LNCAP (cell line): ENCODE measurements around the gene PIGH.

ENCODE experiments used
- TF ChIP-seq, protein P1 (sequence below): fragments of 450-650 bp; IDR thresholded peaks from 2 replicates; pipeline ENCODE4 v1.5.1; 2017; ENCODE audit warnings: mild to moderate bottlenecking

The PIGH gene

DNA sequence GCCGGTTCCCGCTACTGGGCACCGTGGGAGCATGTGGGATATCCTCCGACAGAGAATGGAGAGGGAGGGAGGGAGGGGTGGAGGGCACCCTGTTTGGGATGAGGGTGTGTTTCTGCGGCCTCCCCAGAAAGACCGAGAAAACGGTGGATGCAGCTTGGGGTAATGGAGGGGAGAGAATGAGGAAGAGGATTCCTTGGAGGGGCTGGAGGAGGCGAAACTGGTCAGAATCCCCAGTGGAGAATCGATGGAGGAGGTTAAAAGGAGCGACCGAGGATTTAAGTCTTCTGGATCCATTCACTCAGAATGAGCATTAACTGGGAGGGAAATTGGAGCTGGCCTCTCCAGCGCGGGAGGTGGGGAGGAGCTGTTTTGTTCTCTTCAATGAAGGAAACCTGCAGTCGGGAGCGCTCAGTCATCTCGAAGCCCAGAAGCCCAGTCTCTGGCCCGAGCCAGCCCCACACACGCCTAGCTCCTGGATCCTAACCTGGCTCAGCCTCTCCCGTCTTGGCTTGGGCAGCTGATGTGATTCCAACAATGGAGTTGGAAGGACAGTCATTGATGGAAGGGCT, 20.2 kb upstream of the PIGH start:
- TF ChIP-seq, protein P1, sequence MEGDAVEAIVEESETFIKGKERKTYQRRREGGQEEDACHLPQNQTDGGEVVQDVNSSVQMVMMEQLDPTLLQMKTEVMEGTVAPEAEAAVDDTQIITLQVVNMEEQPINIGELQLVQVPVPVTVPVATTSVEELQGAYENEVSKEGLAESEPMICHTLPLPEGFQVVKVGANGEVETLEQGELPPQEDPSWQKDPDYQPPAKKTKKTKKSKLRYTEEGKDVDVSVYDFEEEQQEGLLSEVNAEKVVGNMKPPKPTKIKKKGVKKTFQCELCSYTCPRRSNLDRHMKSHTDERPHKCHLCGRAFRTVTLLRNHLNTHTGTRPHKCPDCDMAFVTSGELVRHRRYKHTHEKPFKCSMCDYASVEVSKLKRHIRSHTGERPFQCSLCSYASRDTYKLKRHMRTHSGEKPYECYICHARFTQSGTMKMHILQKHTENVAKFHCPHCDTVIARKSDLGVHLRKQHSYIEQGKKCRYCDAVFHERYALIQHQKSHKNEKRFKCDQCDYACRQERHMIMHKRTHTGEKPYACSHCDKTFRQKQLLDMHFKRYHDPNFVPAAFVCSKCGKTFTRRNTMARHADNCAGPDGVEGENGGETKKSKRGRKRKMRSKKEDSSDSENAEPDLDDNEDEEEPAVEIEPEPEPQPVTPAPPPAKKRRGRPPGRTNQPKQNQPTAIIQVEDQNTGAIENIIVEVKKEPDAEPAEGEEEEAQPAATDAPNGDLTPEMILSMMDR = no peak

- TF ChIP-seq, protein P1 = peak; percentile 22; the same call in 1 of the 2 replicates
Measured at GRCh38 chr14:67619446-67620216, 19.6 kb upstream of the PIGH start, which contains the start of gene ARG2. Gene ARG2, plus strand, starts transcription at chr14:67619920. Its CDS starts 58 bp downstream, at chr14:67619978.

DNA sequence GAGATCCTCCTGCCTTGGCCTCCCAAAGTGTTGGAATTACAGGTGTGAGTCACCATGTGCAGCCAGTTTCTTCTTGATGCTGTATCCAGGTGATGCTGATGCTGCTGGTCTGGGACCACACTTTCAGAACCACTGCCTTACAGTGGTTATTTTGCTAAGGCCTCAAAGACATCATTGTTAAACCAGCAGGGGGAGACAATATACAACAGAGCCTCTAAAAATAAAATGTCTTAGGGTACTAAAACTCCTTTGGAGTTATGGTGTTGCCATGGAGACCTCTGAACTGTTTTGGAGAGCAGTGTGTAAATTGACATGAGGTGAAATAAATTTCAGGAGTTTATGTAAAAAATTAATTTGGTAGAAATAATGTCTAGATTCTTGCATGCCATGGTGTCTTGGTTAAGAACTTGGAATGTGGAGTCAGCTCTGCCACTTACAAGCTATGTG, 18.6 kb upstream of the PIGH start:
- TF ChIP-seq, protein P1 = peak; percentile 73

DNA sequence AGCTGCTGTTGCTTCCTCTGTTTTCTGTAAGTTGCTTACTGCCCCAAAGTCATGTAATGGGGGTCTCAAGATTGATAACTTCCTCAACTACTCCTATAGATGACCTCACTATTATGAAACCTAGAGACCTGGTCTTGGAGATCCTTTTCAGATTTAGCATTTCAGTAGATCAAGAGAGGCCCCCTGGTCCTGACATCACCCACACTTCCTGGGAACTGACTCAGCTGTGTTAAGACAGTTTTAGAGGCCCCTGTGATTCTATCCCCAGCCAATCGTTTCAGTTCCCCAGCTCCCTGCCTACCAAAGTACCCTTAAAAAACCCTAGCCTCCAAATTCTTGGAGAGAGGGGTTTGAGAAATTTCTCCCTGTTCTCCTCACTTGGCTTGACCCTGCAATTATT, 10.4 kb upstream of the PIGH start:
- TF ChIP-seq, protein P1 = no peak

DNA sequence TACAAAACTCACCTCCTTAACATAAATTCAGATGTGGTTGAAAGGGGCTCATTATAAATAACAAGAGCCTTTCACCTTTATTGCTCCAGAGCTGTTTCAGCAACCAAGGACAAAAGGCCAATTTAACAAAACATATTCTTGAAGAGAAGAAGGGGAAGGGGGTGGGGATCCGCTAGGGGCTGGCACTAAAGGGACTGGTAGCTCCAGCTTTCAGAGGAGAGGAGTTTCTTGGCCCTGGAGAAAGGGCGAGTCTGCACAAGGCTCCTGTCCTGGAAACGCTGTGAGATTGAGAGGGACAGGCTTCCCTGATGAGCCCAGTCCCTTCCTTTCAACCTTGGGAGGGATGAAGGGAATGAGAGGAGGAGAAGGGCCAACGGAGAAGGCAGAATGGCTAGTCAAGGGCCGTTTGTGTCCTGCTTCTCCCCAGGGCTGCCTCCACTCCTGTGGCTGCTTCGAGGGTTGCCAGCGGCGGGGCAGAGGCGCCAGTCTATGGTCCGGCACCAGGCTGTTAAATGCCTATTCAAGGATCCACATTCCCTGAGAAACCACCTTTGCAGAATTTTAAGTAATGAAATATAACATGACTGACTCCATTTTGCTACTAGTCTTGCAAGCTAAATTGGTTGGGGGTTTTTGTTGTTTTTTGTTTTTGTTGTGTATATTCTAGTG, 9.7 kb upstream of the PIGH start:
- TF ChIP-seq, protein P1 = no peak

DNA sequence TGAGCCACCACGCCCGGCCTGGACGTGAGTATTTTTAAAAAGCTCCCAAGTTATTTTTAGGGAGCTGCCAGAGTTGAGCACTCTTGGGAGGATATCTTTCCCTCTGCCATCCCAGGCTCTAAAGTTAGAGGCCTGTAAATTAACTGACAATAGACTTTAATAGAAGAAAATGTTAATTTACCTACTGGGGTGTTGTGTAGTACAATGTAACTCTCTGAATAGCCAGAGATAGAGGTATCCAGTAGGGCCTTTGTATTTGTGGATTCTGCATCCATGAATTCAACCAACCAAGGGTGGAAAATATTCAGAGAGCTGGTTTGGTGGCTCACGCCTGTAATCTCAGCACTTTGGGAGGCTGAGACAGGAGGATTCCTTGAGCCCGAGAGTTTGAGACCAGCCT, 7.6 kb upstream of the PIGH start:
- TF ChIP-seq, protein P1 = no peak

GRCh38 chr14:67602995-67603545, 3.0 kb upstream of the PIGH start:
- TF ChIP-seq, protein P1 = no peak
